Ovary (tissue), 3 donors: ENCODE results near the gene SMAD3.

Experiments used
- CTCF ChIP-seq, 3 donors: fragments of 450-650 bp in 2 of 3; fragments of 200-600 bp in 1 of 3; IDR thresholded peaks; one replicate each; pipeline versions ENCODE4 v1.5.1 to v1.8.0; 2016 to 2022; ENCODE audit warnings: antibody characterized with exemption in 3 of 3, mild to moderate bottlenecking in 1 of 3
- EP300 ChIP-seq: sonication (generic); formaldehyde crosslinking; IDR thresholded peaks from one replicate; pipeline ENCODE4 v1.6.1; 2017; ENCODE audit warnings: antibody characterized with exemption
- POLR2A ChIP-seq: fragments of 450-650 bp; IDR thresholded peaks from one replicate; pipeline ENCODE4 v1.6.1; 2017; ENCODE audit warnings: antibody characterized with exemption, mild to moderate bottlenecking, moderate library complexity
- donor health status: DM: no; HTN: no; CAD: no.

GRCh38 chr15:67030036-67030762 is 35.2 kb upstream of the SMAD3 start:
- TF ChIP-seq CTCF (IDR thresholded peaks at IDR 0.05) = no peak
- no peak for TF ChIP-seq POLR2A
- TF ChIP-seq EP300 = no peak
